GM20000 (cell line): ENCODE measurements around the gene DNAH3.

ENCODE experiments used
- DNase-seq: peaks from one replicate; pipeline ENCODE4 v3.0.0; 2012; ENCODE audit warnings: low spot score
- CTCF ChIP-seq: IDR thresholded peaks from 2 replicates; pipeline ENCODE4 v1.5.1; 2012; ENCODE audit warnings: mild to moderate bottlenecking, control low read depth; ENCODE audit errors: extremely low read depth, missing control alignments

The DNAH3 gene

DNA sequence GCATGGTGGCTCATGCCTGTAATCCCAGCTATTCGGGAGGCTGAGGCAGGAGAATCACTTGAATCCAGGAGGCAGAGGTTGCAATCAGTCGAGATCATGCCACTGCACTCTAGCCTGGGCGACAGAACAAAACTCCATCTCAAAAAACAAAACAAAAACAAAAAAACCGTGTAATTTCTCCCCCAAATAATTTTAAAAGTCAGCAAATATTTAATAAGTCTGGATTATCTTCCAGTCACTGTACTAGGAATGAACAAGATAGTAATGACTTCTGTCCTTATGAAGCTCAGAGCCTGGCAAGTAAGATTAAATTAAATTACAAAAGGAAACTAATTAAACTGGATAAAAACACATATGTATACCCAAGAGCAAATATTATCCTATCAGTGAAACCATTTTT lies 113.5 kb downstream of the DNAH3 start:
- no peak for DNase-seq
- no peak for TF ChIP-seq CTCF

DNA sequence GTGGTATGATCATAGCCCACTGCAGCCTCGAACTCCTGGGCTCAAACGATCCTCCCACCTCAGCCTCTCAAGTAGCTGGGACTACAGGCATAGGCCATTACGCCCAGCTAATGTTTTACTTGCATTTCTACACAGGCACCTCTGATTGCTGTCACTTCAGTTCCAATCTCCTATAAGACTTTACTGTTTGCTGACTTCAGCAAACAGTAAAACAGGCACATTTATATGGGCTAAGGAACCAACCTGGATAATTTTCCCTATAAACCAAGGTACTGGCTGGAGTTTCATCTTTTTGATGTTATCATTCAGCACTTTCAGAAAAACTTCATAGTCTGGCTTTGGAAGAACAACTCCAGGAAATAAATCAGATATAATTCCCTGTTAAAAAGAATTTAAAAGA lies 114.2 kb downstream of the DNAH3 start:
- no peak for DNase-seq
- TF ChIP-seq CTCF: no peak

- no peak for TF ChIP-seq CTCF
- no peak for DNase-seq
Measured at GRCh38 chr16:21033704-21034103, 116.9 kb downstream of the DNAH3 start.

DNA sequence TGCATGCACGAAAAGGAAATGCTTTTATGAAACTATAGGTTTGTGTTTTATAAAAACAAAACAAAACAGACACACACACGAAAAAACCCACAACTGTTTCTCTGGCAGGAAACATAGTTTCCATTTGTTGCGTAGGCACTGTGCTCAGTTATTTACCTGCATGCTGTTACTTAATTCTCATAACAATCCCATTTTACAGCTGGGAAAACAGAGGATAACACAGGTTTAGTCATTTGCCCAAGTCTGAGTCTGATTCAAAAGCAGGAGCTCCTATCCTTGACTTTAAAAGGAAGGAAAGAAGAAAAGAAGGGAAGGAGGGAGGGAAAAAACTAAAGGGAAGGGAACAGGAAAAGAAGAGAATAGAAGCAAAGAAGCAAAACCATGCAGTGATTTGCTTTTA lies 117.4 kb downstream of the DNAH3 start:
- no peak for TF ChIP-seq CTCF

GRCh38 chr16:21028728-21029127 lies 121.9 kb downstream of the DNAH3 start:
- TF ChIP-seq CTCF: no peak
- DNase-seq: no peak

More for the DNA sequence above, 117.4 kb downstream of the DNAH3 start:
- no peak for DNase-seq

- no peak for TF ChIP-seq CTCF
- DNase-seq: no peak
Measured at GRCh38 chr16:21026846-21027245, 123.8 kb downstream of the DNAH3 start.

GRCh38 chr16:21023509-21024202 lies 127.0 kb downstream of the DNAH3 start:
- DNase-seq: no peak
- no peak for TF ChIP-seq CTCF
